Suprapubic skin (tissue), 4 donors: Measurements from ENCODE around the gene PLEKHF1. TPM values are rescaled to one million over a fixed set of nuclear protein-coding genes. Genes with fewer than 3 reads are reported as not detected.

ENCODE experiments used
- DNase-seq, 2 donors: peaks; one replicate each; pipeline ENCODE4 v3.0.0-alpha.2; 2019; ENCODE audit warnings: low spot score in 2 of 2
- H3K27ac ChIP-seq: fragments of 200-600 bp; sonication (generic); one replicate; pipeline ENCODE4 v1.5.1; 2019
- H3K27me3 ChIP-seq: fragments of 200-600 bp; sonication (generic); one replicate; pipeline ENCODE4 v1.5.1; 2019
- H3K36me3 ChIP-seq: fragments of 200-600 bp; sonication (generic); one replicate; pipeline ENCODE4 v1.5.1; 2019
- H3K4me1 ChIP-seq: fragments of 200-600 bp; sonication (generic); one replicate; pipeline ENCODE4 v1.5.1; 2019
- H3K4me3 ChIP-seq: fragments of 200-600 bp; sonication (generic); one replicate; pipeline ENCODE4 v1.5.1; 2019; ENCODE audit warnings: mild to moderate bottlenecking
- H3K9me3 ChIP-seq: fragments of 200-600 bp; sonication (generic); one replicate; pipeline ENCODE4 v1.5.1; 2019
- CTCF ChIP-seq, 2 donors: fragments of 200-600 bp in 1 of 2; fragments of 450-650 bp in 1 of 2; sonication (generic) in 1 of 2; IDR thresholded peaks; one replicate each; pipeline ENCODE4 v1.5.1; 2016 to 2019; ENCODE audit warnings: antibody characterized with exemption in 2 of 2, mild to moderate bottlenecking in 1 of 2, moderate library complexity in 1 of 2
- EP300 ChIP-seq: sonication (generic); formaldehyde crosslinking; IDR thresholded peaks from one replicate; pipeline ENCODE4 v1.6.1; 2017; ENCODE audit warnings: antibody characterized with exemption
- POLR2A ChIP-seq, 2 donors: fragments of 450-650 bp; IDR thresholded peaks; one replicate each; pipeline ENCODE4 v1.6.1; 2017; ENCODE audit warnings: antibody characterized with exemption in 2 of 2, mild to moderate bottlenecking in 2 of 2, moderate library complexity in 2 of 2
- POLR2AphosphoS5 ChIP-seq, 3 donors: sonication (generic); formaldehyde crosslinking; IDR thresholded peaks; one replicate each; pipeline ENCODE4 v1.6.1; 2017; ENCODE audit warnings: antibody characterized with exemption in 3 of 3
- WGBS: methylation state at CpG from one replicate; pipeline ENCODE4 v1.1.5; 2018; 5-methylcytosine and 5-hydroxymethylcytosine counted together
- total RNA-seq, 4 donors: library from RNA; depleted of rRNA; stranded (reverse); fragments of >200 nt; gene quantifications; one replicate each; pipeline ENCODE4 v1.1.0, GENCODE V29; 2016

PLEKHF1 gene
- total RNA-seq: 10 to 100 TPM in 2 of 4 donors, 1 to 10 TPM in 2; 4.5 to 18.8 (median 9.7) TPM

GRCh38 chr19:29665215-29665825, at the start of gene PLEKHF1:
Gene PLEKHF1, plus strand, starts transcription at chr19:29665461. Its CDS starts 8,379 bp downstream, at chr19:29673840.
- peak within 1 kb of the TSS; percentile 85 for H3K27ac ChIP-seq
- peak; percentile 91 to 93 for DNase-seq
- TF ChIP-seq POLR2AphosphoS5 (IDR thresholded peaks at IDR 0.05) (no peak), POLR2A (IDR thresholded peaks at IDR 0.05) (peak in 1 of 2 donors; percentile 17), CTCF (IDR thresholded peaks at IDR 0.05) (no peak), EP300 (no peak)
- no peaks in the 10 kb centered on the region for H3K36me3 ChIP-seq
- H3K4me1 ChIP-seq: peaks cover 90% of the 10 kb centered on the region
- no CpG with 5 or more reads among the region's 75 CpGs for WGBS
- H3K4me3 ChIP-seq: peak within 1 kb of the TSS; percentile 74
- no peaks in the 10 kb centered on the region for H3K9me3 ChIP-seq
- H3K27me3 ChIP-seq: no peaks in the 10 kb centered on the region

GRCh38 chr19:29615891-29616425, 49.3 kb upstream of the PLEKHF1 start:
- TF ChIP-seq EP300: no peak
- no peak for TF ChIP-seq POLR2AphosphoS5 (IDR thresholded peaks at IDR 0.05)
- no peak for TF ChIP-seq CTCF (IDR thresholded peaks at IDR 0.05)
- no peak for TF ChIP-seq POLR2A (IDR thresholded peaks at IDR 0.05)
- H3K4me1 ChIP-seq: no peaks in the 10 kb centered on the region
- no peak overlapping the region for H3K4me3 ChIP-seq
- H3K9me3 ChIP-seq: no peaks in the 10 kb centered on the region
- WGBS: 100% methylated on average over 2 of the region's 10 CpGs
- DNase-seq: no peak
- H3K36me3 ChIP-seq: peaks cover 58% of the 10 kb centered on the region
- no peak overlapping the region for H3K27ac ChIP-seq
- H3K27me3 ChIP-seq: no peaks in the 10 kb centered on the region

GRCh38 chr19:29616541-29616940, 48.7 kb upstream of the PLEKHF1 start:
- H3K36me3 ChIP-seq: peaks cover 52% of the 10 kb centered on the region
- no peaks in the 10 kb centered on the region for H3K9me3 ChIP-seq
- H3K4me3 ChIP-seq: no peak overlapping the region
- 74% methylated on average over 9 of the region's 16 CpGs for WGBS
- no peak for DNase-seq
- no peaks in the 10 kb centered on the region for H3K27me3 ChIP-seq
- TF ChIP-seq POLR2A (IDR thresholded peaks at IDR 0.05) (no peak), EP300 (no peak), POLR2AphosphoS5 (IDR thresholded peaks at IDR 0.05) (no peak), CTCF (IDR thresholded peaks at IDR 0.05) (no peak)
- H3K27ac ChIP-seq: no peak overlapping the region
- no peaks in the 10 kb centered on the region for H3K4me1 ChIP-seq

GRCh38 chr19:29617366-29618266, 47.6 kb upstream of the PLEKHF1 start:
- peaks cover 42% of the 10 kb centered on the region for H3K36me3 ChIP-seq
- WGBS: 81% methylated on average over 13 of the region's 16 CpGs
- DNase-seq: no peak
- H3K9me3 ChIP-seq: no peaks in the 10 kb centered on the region
- H3K4me3 ChIP-seq: no peak overlapping the region
- no peaks in the 10 kb centered on the region for H3K27me3 ChIP-seq
- no peaks in the 10 kb centered on the region for H3K4me1 ChIP-seq
- no peak for TF ChIP-seq POLR2A (IDR thresholded peaks at IDR 0.05)
- H3K27ac ChIP-seq: no peak overlapping the region

- Histone ChIP-seq H3K27me3 (no peaks in the 10 kb centered on the region), H3K36me3 (peaks cover 33% of the 10 kb centered on the region), H3K4me3 (no peak overlapping the region), H3K27ac (no peak overlapping the region), H3K4me1 (no peaks in the 10 kb centered on the region), H3K9me3 (no peaks in the 10 kb centered on the region)
- TF ChIP-seq POLR2AphosphoS5 (IDR thresholded peaks at IDR 0.05): no peak
- no peak for TF ChIP-seq EP300
- DNase-seq: no peak
- 92% methylated on average over 7 of the region's 7 CpGs for WGBS
Measured at GRCh38 chr19:29618434-29618833, 46.8 kb upstream of the PLEKHF1 start.

- Histone ChIP-seq H3K27me3 (no peaks in the 10 kb centered on the region), H3K9me3 (no peaks in the 10 kb centered on the region), H3K36me3 (peaks cover 29% of the 10 kb centered on the region), H3K4me1 (no peaks in the 10 kb centered on the region), H3K4me3 (no peak overlapping the region), H3K27ac (no peak overlapping the region)
- TF ChIP-seq POLR2A (IDR thresholded peaks at IDR 0.05): no peak
- TF ChIP-seq CTCF (IDR thresholded peaks at IDR 0.05): no peak
- 57% methylated on average over 5 of the region's 7 CpGs for WGBS
- no peak for DNase-seq
Measured at GRCh38 chr19:29618871-29619270, 46.4 kb upstream of the PLEKHF1 start.
